HL-60/S4 (cell line): ENCODE results near the gene NAALADL2.

Experiments
- in situ Hi-C: fragments of 300-500 bp; cut with MboI; formaldehyde crosslinking; loops from 2 replicates; pipeline ENCODE4 v1.14.3; 2022; ENCODE audit warnings: low sequenced_read_pairs

Gene NAALADL2

DNA sequence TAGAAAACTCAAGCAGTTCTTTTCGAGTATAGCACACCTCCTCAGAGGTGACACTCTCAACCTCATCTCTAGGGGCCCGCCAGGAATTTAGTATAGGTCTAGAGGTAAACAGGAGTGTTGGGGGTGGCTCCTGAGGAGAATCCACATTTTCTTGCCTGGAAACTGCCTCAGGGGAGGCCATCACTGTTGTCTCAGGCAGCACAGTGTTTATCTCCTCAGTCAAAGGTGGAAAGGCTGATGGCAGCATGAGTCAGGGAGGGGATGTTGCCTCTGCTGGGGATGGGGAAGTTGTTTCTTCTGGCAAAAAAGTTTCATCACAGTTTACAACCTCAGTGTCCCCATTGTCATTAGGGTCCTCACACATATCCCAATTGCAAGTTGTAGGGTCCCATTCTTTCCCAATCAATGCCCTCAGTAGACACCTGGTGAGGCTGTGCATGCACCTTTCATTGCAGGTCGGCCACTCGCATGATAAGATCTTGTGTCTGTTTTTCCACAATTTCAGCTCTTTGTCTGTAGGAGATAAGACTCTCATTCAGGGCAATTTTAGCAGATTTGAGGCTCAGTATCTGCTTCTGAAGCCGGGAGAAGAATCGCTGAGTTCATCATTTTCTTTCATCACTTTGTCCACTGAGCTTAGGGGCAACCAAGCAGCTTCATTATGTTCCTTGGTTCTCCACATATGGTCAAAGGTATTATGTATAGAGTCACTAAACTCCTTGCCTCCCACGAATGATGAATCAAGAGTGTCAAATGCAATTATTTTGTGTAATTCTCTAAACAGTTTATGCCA is 25.8 kb downstream of the NAALADL2 start:
- in situ Hi-C loops: no loop called here

DNA sequence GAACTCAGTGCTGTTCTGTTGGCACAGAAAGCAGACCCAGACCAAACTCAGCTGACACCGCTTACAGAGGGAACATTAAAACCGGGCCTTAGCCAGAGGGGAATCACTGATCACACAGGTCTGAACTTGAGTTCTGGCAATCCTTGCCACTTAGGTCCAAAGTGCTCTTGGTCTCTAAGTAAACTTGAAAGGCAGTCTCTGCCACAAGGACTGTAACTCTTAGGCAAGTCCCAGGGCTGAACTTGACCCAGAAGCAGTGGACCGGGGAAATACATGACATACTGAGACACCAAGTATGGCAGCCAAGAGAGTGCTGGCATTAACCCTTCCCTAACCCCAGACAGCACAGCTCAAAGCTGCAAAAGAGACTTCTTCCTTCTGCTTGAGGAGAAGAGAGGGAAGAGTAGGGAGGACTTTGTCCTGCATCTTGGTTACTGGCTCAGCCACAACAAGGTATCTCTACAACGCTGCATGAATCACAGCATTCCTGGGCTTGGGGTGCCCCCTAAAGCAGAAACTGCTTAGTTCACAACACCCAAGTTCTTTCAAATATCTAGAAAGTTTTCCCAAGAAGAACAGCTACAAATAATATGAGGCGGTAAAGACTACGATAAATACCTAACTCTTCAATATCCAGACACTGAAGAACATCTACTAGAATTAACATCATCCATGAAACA is 32.5 kb downstream of the NAALADL2 start:
- in situ Hi-C loops: no loop called here

- in situ Hi-C loops: no loop called here
Measured at GRCh38 chr3:174907027-174907426, 47.9 kb downstream of the NAALADL2 start.

GRCh38 chr3:174907628-174908407 is 48.7 kb downstream of the NAALADL2 start:
- in situ Hi-C loops: no loop called here

- in situ Hi-C loops: no loop called here
Measured at GRCh38 chr3:174931473-174932353, 72.6 kb downstream of the NAALADL2 start.

GRCh38 chr3:174936590-174936989 is 77.5 kb downstream of the NAALADL2 start:
- in situ Hi-C loops: no loop called here

DNA sequence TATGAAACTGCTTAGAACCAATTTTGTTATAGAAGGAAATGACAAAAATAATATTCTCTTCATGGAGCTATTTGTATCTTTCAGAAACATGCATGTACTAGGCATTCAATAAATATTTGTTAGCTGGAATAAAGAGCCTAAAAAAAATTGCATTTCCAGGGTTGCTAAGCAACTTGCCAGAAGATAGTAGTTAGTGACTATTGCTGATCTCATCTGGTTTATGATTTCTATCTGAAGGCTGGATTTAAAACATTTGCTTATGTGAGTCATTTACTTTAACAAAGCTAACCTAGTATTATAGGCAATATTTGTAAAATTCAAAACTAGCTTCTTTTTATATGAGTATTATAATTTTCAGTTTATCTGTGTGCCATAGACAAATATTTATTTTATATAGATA is 78.3 kb downstream of the NAALADL2 start:
- in situ Hi-C loops: no loop called here

DNA sequence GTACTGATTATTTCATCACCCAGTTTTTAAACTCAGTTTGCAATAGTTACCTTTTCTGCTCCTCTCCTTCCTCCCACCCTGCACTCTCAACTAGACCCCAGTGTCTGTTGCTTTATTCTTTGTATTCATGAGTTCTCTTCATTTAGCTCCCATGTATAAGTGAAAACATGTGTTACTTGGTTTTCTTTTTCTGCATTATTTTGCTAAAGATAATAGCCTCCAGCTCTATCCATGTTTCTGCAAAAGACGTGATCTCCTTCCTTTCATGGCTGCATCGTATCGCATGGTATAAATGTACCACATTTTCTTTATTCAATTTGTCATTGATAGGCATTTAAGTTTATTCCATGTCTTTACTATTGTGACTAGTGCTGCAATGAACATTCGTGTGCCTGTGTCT is 79.0 kb downstream of the NAALADL2 start:
- in situ Hi-C loops: no loop called here

DNA sequence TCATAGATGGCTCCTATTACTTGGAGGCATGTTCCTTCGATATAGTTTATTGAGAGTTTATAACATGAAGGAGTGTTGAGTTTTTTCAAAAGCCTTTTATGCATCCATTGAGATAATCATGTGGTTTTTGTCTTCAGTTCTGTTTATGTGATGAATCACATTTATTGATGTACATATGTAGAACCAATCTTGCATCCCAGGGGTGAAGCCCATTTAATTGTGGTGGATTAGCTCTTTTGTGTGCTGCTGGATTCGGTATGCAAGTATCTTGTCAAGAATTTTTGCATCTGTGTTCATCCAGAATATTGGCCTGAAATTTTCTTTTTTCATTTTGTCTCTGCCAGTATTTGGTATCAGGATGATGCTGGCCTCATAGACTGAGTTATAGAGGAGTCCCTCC is 81.0 kb downstream of the NAALADL2 start:
- in situ Hi-C loops: no loop called here

GRCh38 chr3:174945276-174945675 is 86.1 kb downstream of the NAALADL2 start:
- in situ Hi-C loops: no loop called here

- in situ Hi-C loops: no loop called here
Measured at GRCh38 chr3:174945951-174946350, 86.8 kb downstream of the NAALADL2 start.

DNA sequence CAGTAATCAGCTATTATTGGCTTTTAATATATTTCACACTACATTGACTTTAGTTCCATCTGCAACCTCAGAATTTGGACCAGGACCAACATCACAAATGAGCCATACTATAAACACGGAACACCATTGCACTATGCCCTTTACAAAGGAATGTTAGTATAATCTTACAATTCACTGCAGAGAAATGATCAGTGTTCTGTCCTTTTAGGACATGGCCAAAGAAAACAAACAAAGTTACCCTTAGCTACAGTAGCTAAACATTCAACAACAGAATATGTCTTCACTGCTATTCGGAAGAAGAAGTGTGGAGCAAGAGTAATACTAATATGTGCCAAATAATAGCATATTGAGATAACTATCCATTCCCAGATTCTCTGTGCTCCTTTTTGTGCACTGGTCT is 90.4 kb downstream of the NAALADL2 start:
- in situ Hi-C loops: no loop called here

DNA sequence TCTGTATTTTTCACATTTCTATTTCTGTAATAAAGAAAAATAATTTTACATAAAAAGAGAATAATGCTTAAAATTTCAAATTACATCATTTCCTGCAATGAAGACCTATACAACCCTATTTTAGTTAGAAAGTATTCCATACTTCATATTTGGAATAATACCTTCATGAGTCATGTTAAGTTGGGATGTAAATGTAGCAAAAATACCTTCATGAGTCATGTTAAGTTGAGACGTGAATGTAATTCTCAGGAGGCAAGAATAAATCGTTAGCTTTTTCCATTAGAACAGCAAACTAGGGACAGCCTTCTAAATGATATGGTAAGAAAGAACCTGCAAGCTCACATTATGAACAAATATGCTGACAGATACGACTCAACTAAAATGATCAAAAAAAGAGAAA is 91.9 kb downstream of the NAALADL2 start:
- in situ Hi-C loops: no loop called here

GRCh38 chr3:174951498-174952005 is 92.4 kb downstream of the NAALADL2 start:
- in situ Hi-C loops: no loop called here

- in situ Hi-C loops: no loop called here
Measured at GRCh38 chr3:174953068-174953467, 93.9 kb downstream of the NAALADL2 start.

GRCh38 chr3:174955513-174956016 is 96.4 kb downstream of the NAALADL2 start:
- in situ Hi-C loops: no loop called here

GRCh38 chr3:174957081-174957480 is 97.9 kb downstream of the NAALADL2 start:
- in situ Hi-C loops: no loop called here

DNA sequence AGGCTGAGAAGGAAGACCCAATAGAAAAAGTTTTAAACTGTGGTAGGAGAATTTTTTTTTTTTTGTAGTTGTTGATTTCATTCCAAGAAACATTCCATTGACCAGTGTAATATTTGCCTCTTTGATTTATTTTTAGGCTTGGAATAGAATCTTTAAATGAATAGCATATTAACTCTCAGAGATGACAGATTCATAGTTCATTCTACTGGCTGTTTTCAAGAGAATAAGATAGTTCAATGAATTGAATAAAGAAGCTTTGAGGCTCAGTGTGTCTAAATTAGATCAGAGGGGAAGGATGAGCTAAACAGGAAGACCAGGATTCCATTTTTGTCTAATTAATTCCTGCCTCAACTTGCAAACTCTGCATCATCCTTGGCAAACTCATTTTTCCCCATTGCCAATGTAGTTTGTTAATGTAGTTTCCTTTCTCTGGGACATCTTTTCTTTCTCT is 98.4 kb downstream of the NAALADL2 start:
- in situ Hi-C loops: no loop called here

DNA sequence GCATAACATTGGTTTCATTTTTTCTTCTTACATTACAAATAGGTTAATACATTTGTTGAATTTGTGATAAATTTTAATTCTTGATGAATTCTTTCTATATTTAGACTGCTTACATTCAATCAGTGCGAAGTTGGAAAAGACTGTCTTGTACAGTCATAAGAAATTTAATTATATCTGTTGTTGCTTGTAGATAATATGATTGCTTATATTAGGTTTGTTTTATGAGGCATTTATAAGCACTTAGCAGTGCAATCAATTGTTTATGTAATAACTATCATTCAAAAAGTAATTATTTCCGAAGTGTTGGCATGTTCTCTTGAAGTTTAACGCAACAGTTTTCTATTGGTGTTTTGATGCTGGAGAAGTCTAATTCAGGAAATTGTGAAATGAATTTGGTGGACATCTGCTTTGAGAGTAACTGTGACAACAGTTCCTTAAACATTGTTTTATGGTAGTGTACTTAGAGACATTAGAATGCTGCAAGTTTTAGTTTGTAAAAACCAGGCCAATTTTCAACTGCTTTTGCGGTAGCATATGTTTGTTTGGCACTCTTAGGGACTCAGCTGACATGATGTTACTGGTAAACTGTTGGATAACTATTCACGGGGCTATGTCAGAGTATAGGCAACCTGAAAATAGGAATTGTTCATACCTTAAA is 99.7 kb downstream of the NAALADL2 start:
- in situ Hi-C loops: no loop called here
